ENCODE data around the gene FLOT1.

DNA sequence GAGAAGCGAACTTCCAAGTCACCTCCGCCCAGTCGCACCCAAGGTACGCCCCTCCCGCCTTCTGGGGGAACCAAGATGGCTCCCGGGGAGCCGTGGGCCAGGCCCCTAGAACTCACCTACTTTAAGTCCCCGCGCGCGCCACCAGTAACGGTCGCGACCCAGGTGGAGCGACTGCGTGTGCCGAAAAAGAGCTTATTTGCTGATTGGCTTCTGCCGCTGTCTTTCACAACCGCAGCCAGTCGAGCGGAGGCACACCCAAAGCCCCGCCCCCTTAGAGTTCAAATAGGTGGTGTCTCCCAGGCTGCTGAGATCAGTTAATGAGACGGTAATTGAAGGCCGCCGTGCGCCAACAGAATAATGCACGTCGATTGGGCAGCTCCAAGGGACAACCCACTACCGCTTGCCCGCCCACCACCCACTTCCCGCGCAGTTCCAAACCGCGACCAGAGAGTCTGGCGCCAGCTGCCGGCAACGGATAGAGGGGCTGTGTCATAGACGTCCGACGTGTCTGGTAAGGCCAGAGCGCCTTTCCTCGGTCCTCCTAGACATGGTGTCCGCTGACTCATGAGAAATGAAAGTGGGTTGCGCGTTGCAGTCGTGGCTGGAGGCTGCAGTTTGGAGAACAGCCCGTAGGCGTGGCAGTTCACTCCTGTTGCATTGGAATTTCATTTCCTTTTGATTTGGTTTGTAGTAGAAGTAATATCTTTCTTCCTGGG, 25.2 kb downstream of the FLOT1 start, which contains the start of gene MDC1:
- TF ChIP-seq POLR2A (IDR thresholded peaks at IDR 0.05; ENCODE audit: insufficient read depth in 1 of 2, low read depth in 2 of 2, low read length in 2 of 2) (peak; percentile 91 to 96), PHF20 (CRISPR knock-in tag; IDR thresholded peaks at IDR 0.05) (peak; percentile 90), ZNF614 (CRISPR knock-in tag; IDR thresholded peaks at IDR 0.05; ENCODE audit: borderline replicate concordance) (peak; percentile 93; the same call in 1 of the 2 replicates), EED (CRISPR knock-in tag; IDR thresholded peaks at IDR 0.05) (peak; percentile 52; the same call in 1 of the 2 replicates), STAT5B (CRISPR knock-in tag; IDR thresholded peaks at IDR 0.05) (peak; percentile 93), CTCF (CRISPR knock-in tag; IDR thresholded peaks at IDR 0.05) (peak; percentile 69), JUND (CRISPR knock-in tag; IDR thresholded peaks at IDR 0.05) (peak; percentile 87), ZNF263 (CRISPR knock-in tag; IDR thresholded peaks at IDR 0.05) (no peak), NFKBIZ (CRISPR knock-in tag; IDR thresholded peaks at IDR 0.05) (peak; percentile 80), ZNF768 (CRISPR knock-in tag; IDR thresholded peaks at IDR 0.05) (peak; percentile 30; the same call in 1 of the 2 replicates), ZBTB7A (CRISPR knock-in tag; IDR thresholded peaks at IDR 0.05) (no peak), REPIN1 (CRISPR knock-in tag; IDR thresholded peaks at IDR 0.05; ENCODE audit: borderline replicate concordance, low read depth) (peak; percentile 99; the same call in 1 of the 2 replicates), BHLHE40 (IDR thresholded peaks at IDR 0.05; ENCODE audit: low read length) (peak; percentile 55)
- TF ChIP-seq, protein P1, sequence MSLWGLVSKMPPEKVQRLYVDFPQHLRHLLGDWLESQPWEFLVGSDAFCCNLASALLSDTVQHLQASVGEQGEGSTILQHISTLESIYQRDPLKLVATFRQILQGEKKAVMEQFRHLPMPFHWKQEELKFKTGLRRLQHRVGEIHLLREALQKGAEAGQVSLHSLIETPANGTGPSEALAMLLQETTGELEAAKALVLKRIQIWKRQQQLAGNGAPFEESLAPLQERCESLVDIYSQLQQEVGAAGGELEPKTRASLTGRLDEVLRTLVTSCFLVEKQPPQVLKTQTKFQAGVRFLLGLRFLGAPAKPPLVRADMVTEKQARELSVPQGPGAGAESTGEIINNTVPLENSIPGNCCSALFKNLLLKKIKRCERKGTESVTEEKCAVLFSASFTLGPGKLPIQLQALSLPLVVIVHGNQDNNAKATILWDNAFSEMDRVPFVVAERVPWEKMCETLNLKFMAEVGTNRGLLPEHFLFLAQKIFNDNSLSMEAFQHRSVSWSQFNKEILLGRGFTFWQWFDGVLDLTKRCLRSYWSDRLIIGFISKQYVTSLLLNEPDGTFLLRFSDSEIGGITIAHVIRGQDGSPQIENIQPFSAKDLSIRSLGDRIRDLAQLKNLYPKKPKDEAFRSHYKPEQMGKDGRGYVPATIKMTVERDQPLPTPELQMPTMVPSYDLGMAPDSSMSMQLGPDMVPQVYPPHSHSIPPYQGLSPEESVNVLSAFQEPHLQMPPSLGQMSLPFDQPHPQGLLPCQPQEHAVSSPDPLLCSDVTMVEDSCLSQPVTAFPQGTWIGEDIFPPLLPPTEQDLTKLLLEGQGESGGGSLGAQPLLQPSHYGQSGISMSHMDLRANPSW (CRISPR knock-in tag; IDR thresholded peaks at IDR 0.05; ENCODE audit: borderline replicate concordance): peak; percentile 99
